Measurements from ENCODE around the gene TMEM240.
"Not testable (repeated sequence)": the region's sequence is repeated elsewhere in the genome, so short reads cannot be mapped to it uniquely, and the experiment has no call there.

The TMEM240 gene

DNA sequence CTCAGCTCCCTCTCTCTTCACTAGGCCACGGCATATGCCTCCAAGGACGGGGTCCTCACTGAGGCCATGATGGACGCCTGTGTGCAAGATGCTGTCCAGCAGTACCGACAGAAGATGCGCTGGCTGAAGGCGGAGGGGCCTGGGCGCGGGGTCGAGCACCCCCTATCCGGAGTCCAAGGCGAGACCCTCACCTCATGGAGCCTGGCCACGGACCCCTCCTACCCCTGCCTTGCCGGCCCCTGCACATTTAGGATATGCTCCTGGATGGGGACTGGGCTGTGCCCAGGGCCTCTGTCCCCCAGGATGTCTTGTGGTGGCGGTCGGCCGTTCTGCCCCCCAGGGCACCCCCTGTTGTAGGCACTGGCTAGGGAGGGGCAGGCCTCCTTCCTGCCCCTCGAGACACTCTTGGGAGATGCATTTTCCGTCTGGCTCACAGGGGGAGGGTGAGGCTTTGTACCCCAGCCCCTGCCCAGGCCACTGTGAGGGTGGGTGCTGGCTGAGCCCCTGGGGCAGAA lies 44.9 kb downstream of the TMEM240 start:
- DNase-seq (ENCODE audit: low read depth in 2 of 2) = not testable (repeated sequence)

GRCh38 chr1:1494311-1494710 lies 46.1 kb downstream of the TMEM240 start:
- DNase-seq (ENCODE audit: low read depth in 2 of 2) = not testable (repeated sequence)

DNA sequence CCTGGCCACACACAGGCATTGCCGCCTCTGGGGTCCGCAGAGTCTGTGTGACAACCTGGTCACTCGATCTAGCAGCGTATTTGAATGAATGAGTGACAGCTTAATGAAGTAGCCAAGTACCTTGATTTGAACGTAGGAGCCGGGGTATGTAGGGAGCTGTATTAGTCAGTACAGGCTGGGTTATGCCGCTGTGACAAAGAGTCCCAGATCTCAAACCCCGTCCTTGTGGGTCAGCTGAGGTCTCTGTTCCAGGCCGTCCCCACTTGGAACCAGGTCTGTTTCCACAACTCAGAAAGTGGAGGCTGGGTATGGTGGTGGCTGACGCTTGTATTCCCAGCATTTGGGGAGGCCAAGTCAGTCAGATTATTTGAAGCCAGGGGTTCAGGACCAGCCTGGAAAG lies 48.8 kb downstream of the TMEM240 start:
- no peak for DNase-seq (ENCODE audit: low read depth in 2 of 2)

GRCh38 chr1:1490633-1491230 lies 49.7 kb downstream of the TMEM240 start:
- no peak for DNase-seq (ENCODE audit: low read depth in 2 of 2)

DNA sequence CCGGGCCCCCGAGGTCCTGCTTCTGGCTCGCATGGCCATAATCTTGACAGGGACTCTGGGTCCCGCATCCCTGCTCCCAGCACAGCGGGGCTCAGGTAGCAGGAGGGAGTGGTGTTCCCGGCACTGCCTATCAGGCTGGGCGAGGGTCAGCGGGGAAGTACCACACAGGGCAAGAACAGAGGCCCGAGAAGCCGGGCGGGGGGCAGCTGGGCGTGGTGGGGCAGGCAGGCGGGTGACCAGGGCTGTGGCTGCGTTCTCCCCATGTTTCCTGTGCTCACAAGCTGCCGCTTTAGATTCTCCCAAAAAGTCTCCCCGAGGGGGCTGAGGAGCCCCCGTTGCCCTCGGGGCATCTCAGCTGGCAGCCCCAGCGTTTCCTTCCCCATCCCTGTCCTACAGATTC lies 50.6 kb downstream of the TMEM240 start:
- no peak for DNase-seq (ENCODE audit: low read depth in 2 of 2)

- DNase-seq (ENCODE audit: low read depth in 2 of 2) = no peak
These were observed 51.2 kb downstream of the TMEM240 start for GRCh38 chr1:1489231-1489630.

DNA sequence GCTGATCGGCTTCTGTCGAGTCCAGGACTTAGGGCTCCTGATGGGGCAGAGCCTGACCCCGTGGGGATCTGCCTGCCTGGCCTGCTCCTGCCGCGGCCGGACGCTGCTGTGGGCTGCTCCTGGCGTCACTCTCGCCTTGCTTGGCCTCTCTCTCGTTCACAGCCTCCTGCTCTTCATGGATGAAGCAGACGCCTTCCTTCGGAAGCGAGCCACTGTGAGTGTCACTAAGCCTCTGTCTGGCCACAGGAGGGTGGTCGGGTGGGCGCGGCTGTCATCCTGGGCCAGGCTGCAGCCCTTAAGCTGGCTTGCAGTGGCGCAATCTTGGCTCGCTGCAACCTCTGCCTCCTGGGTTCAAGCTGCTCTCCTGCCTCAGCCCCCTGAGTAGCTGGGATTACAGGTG lies 52.7 kb downstream of the TMEM240 start:
- DNase-seq (ENCODE audit: low read depth in 2 of 2) = no peak

DNA sequence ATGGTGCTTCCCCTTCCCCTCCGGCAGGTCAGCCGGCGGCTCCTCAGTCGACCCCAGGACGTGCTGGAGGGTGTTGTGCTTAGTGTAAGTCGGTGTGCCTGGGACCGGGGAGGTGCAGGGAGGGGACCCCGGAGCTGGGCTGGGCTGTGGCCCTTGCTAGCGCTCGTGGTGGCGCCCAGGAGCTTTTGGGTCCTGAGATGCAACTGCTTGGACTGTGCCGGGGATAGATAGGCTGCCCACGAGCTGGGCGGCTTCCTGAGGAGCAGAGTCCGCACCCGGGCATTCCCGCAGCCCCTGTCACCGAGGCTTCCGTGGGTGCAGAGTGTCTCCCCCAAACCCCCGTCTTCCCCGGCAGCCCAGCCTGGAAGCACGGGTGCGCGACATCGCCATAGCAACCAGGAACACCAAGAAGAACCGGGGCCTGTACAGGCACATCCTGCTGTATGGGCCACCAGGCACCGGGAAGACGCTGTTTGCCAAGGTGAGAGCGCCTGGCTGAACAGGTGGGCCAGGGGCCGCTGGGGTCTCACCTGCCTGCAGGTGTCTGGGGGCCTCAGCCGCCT lies 54.6 kb downstream of the TMEM240 start:
- not testable (repeated sequence) for DNase-seq (ENCODE audit: low read depth in 2 of 2)

DNA sequence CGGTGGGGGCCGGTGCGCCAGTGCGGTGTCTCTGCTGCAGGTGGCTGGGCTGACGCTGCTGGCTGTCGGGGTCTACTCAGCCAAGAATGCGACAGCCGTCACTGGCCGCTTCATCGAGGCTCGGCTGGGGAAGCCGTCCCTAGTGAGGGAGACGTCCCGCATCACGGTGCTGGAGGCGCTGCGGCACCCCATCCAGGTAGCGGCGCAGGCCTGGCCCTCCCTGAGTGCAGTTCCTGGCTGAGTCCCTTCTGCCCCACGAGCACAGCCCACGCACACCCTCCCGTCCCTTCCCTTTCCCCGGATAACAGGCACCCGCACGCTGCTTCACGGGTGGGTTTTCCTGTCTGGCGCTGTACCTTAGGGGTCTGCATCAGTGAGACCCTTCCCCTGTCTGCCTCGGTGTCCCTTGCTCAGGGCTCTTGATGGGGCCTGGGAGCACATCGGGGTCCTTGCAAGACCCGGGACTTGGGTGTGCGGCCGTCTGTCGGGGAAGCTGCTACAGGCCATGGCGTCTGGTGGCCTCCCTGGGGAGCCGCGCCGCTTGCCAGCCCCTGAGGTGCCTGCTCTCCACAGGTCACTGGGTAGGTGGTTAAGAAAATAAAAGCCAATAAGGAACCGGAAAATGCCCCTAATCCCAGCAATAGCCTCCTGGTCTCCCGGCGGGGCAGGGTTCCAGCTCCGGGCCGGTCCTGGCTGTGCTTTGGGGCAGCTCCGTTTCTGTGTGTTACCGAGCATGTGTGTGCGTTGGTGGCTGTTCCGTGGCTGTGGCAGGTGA lies 55.3 kb downstream of the TMEM240 start:
- not testable (repeated sequence) for DNase-seq (ENCODE audit: low read depth in 2 of 2)
